Jurkat, Clone E6-1 (cell line): ENCODE results near the gene GDF11.

ENCODE experiments used
- DNase-seq: peaks from one replicate; pipeline ENCODE4 v3.0.0-alpha.2; 2011; ENCODE audit warnings: low read depth, low spot score
- H3K4me3 ChIP-seq: 2 replicates; pipeline ENCODE4 v1.5.1; 2011; ENCODE audit warnings: mild to moderate bottlenecking, low read length, control low read depth, moderate library complexity

The GDF11 gene

DNA sequence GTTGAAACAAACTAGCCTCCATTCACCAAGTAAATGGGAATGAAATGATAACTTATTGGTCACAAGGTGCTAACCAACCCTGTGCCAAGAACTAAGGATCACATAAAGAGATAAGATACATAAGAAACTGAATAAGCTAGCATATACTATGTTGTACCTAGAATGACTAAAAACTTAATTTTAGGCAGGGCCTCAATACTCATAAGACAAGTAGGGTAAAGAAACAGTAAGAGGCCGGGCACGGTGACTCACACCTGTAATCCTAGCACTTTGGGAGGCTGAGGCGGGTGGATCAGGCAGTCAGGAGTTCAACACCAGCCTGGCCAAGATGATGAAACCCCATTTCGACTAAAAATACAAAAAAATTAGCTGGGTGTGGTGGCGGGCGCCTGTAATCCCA is 17.7 kb downstream of the GDF11 start:
- no peak overlapping the region for H3K4me3 ChIP-seq
- no peak for DNase-seq

DNA sequence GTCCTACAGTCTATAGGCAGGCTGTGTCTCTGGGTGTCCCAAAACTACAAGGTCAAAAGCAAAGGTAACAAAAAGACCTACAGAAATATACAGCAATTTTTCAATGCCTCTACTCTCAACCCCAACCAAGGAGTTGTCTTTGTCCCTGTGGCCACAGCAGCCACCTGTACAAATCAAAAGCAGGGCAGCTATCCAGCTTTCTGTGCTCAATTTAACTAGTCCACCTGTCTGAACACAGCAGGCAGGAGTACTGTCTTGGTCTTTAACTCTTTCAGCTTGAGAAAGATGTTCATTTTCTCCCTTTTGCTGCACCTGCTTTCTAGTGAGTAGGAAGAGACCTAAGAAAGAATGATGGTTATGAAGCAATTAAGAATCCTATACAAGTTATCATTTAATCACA is 19.7 kb downstream of the GDF11 start:
- no peak for DNase-seq
- no peak overlapping the region for H3K4me3 ChIP-seq

DNA sequence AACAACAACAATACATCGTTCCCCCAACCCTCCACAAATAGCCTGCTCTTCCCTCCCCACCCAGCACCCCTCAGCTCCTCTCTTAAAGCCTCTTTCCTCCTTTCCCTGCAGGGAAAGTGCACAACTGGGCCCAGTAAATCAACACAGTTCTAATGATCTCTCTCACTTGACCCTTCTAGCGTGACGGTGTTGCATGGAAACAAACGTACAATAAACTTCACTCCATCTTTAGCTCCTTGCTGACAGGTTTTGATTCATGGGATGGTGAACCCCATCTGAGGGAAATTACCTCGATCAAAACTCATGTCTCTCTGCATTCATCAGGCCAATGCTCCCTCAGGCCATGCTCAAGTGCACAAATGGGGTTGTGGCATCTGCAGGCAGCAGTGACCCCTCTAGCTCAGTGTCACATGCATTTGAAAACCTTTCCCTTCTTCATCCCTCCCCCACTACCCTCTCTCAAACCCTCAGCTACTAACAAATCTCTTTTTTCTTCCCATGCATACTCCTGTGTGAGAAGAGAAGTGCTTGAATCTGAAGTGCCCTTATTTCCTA is 22.9 kb downstream of the GDF11 start:
- no peak overlapping the region for H3K4me3 ChIP-seq
- no peak for DNase-seq

DNA sequence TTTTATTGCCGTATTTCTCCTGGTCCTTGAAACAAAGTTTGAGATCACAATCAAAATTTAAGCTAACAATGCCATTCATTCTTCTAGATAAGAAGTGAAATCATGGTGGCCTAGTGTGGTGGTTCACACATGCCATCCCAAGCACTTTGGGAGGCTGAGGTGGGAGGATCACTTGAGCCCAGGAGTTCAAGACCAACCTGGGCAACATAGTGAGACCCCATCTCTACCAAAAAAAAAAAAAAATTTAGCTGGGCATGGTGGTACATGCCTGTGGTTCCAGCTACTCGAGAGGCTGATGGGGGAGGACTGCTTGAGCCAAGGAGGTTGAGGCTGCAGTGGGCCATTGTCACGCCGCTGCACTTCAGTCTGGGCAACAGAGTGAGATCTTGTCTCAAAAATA is 24.2 kb downstream of the GDF11 start:
- DNase-seq = no peak
- no peak overlapping the region for H3K4me3 ChIP-seq

DNA sequence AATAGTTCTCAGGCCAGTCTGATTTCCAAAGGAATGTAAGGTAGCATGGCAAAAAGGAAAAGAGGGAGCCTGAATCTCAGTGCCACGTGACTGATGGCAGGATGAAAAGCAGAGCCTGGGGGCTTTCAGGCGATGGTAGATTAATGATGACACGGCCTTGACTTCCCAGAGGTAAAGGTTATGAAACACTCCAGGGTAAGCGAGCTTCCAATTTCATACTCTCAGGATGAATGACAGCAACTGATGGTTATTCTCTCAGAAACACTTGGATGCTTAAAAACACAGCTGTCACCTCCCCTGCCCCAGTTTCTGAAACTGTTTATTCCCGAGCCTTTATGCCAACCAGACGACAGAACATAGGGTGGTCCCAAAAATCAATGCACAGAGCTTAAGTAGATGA is 28.8 kb downstream of the GDF11 start:
- no peak overlapping the region for H3K4me3 ChIP-seq
- no peak for DNase-seq

DNA sequence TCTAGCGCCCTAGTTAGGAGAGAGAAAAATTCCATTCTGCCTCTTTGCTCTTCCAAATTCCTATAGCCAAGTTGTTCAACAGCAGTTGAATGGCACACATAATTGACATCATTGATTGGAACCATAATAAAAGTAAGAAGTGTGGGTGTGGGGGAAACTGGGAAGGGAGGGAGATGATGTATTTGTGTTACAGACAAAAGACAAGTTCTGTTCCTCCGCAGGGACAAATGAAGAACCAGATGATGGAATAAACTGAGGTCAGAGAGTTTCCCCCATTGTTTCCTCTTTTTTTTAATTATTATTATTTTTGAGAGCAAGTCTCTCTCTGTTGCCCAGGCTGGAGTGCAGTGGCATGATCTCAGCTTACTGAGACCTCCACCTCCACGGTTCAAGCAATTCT is 34.9 kb downstream of the GDF11 start:
- no peak for DNase-seq

DNA sequence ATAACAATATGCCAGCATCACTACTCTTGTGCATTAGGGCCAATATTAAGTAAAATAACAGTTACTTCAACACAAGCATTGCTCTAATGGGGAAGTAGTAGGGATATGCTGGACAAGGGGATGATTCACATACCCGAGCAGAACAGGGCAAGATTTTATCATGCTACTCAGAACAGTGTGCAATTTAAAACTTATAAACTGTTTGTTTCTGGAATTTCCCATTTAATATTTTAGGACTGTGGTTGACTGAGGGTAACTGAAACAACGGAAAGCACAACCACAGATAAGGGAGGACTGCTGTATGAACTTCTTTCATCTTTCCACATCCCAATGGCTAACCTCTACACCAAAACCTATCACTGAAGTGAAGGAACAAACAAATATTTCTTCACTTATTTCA is 37.8 kb downstream of the GDF11 start:
- no peak overlapping the region for H3K4me3 ChIP-seq
- no peak for DNase-seq

More for the DNA sequence above, 34.9 kb downstream of the GDF11 start:
- H3K4me3 ChIP-seq = no peak overlapping the region

DNA sequence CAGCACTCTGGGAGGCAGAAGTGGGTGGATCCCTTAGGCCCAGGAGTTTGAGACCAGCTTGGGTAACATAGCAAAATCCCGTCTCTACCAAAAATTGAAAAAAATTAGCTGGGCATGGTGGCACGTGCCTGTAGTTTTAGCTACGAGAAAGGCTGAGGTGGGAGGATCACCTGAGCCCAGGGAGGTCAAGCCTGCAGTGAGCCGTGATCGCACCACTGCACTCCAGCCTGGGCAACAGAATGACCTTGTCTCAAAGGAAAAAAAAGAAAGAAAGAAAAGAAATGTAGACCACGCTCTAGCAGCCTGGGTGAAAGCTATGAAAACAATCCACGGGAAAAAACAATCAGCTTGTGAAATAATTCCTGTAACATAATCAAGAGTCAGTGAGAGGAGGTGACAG is 45.6 kb downstream of the GDF11 start:
- H3K4me3 ChIP-seq = no peak overlapping the region
- DNase-seq = no peak

DNA sequence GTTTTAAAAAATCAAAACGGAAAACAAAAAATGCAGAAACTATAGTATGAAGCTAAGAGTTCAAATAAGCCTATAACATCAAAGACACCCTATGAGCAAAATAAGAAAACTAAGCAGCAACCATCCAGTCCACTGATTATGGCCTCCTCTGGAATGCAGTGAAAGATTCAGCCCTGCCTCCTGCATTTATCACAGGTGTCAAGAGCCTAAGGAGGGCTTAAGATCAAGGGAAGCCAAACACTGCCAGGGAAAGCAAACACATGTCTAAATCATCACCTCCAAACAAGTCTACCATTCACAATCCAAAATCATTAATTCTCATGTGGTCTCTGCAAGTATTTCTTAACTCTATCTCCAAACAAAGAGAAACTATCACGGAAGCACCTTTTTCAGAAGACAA is 46.2 kb downstream of the GDF11 start:
- no peak for DNase-seq
- no peak overlapping the region for H3K4me3 ChIP-seq

DNA sequence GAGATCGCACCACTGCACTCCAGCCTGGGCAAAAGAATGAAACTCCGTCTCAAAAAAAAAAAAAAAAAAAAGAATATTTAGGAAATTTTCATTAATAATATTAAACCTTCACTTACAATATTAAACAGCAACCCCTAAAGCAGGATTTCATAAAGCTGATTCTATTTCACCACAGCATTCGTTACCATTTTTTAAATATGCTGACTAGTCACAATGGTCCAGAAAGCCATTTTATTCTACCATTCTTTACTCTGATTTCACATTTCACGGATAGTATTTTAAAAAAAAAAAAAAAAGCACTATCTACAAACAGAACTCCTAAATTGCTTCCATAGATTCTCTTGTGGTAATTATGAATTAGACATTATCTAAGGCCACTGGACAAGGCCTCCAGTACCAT is 47.0 kb downstream of the GDF11 start:
- no peak for DNase-seq
- no peak overlapping the region for H3K4me3 ChIP-seq

DNA sequence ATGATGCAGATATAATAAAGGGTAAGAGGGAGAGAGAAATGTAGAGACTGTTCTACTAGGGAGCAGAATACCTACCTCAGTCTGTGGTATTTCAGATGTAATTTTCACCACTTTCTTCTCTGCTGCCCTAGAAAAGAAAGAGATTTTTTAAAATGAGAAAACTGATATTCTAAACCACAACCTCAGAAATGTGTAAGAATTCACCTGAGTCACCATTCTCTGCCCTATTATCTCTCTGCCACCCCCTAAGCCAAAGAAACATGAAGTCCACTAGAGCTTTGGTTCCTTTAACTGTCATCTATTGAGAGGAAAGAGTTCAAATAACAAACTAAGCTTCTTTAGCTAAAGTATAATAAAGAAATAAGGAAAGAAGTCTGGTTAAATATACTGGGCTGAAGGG is 53.0 kb downstream of the GDF11 start:
- no peak for DNase-seq
- no peak overlapping the region for H3K4me3 ChIP-seq

DNA sequence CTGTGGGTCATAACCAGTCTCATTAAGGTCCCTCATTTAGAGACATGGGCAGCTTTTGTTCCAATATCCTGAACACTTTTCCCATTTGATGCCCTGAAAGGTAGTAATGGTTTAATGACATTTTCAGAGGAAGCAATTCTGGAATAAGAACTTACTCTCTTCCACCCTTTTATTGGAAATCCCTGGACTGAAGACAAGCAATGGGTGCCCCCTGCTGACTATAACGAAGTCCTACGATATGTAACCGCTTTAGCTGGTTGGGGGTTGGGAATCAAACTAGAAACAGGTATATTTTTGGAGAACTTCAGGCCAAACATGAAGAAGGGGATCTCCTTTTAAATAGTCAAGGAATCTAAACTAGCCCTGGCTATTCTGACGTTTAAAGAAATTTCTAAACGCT is 54.1 kb downstream of the GDF11 start:
- H3K4me3 ChIP-seq = no peak overlapping the region
- peak; percentile 27 for DNase-seq

DNA sequence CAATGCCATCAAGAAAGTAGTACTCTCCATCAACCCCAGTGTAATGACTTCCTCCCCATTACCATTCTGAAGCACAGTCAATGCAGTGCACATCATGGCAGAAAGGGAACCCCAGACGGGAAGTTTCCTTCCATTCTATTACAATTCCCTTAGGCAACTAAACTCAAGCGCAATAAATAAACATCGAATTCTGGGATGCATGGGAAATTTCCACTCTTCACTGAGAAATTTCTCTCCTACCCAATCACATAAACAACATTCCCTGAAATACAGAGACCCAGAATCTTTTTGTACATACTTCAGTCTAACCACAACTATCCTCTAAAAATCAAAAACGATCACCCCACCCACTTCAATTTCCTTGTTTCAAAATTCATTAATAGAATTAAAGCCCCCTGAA is 54.6 kb downstream of the GDF11 start:
- no peak overlapping the region for H3K4me3 ChIP-seq
- no peak for DNase-seq
